ENCODE results near the gene TAS2R8.
"Not testable (repeated sequence)": the region's sequence is repeated elsewhere in the genome, so short reads cannot be mapped to it uniquely, and the experiment has no call there.

The TAS2R8 gene, protein sequence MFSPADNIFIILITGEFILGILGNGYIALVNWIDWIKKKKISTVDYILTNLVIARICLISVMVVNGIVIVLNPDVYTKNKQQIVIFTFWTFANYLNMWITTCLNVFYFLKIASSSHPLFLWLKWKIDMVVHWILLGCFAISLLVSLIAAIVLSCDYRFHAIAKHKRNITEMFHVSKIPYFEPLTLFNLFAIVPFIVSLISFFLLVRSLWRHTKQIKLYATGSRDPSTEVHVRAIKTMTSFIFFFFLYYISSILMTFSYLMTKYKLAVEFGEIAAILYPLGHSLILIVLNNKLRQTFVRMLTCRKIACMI

DNA sequence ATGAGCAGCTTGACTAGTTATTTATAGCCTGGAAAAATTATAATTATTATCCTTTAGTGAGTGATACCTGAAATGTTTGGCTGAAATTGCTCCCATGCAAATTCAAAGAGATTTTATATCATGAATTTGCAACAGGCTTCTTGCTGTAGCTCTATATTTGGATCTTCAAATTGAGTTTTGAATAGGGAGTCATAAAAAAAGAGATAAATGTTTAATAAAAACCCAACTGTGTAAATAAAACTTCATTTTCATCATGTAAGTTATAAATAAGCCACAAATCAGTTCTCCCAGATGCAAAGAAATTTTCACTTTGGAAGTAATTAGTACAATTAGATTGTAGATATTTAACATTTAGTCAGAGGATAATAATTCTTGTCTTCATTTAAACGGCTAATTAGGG lies at the start of gene TAS2R8:
Gene TAS2R8, minus strand, starts transcription at position 101 of the 400 bp plus-strand sequence. CDS start 306 bp downstream, outside the sequence.
- DNase-seq, result no peak

DNA sequence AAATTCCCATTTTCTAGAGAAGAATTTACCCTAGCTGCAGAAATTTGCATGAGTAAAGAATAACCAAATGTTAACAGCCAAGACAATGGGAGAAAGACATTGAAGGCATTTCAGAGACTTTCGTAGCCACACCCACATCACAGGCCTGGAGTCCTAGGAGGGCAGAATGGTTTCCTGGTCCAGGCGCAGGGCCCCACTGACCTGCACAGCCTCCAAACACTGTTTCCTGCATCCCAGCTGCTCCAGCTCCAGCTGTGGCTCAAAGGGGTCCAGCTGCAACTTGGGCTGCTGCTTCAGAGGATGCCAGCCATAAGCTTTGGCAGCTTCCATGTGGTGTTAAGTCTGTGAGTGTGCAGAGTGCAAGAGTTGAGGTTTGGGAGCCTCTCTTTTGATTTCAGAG lies 48.7 kb upstream of the TAS2R8 start:
- no peak for DNase-seq

DNA sequence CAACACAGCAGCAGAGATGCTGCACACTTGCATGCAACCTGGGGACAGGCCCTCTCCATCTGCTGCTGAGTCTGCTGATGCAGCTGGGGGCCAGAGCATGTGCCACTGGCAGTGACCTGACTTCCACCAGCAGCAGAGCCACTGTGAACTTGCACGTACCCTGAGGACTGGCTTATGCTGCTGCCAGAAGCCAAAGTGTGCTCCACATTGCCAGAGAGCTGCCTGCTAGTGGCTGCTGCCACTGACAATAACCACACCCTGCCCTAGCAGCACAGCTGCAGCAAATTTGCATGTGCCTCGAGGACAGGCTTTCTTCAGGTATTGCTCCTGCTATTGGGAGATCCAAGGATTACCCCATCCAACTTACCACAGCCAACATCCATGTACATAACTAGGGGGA lies 46.7 kb upstream of the TAS2R8 start:
- no peak for DNase-seq

DNA sequence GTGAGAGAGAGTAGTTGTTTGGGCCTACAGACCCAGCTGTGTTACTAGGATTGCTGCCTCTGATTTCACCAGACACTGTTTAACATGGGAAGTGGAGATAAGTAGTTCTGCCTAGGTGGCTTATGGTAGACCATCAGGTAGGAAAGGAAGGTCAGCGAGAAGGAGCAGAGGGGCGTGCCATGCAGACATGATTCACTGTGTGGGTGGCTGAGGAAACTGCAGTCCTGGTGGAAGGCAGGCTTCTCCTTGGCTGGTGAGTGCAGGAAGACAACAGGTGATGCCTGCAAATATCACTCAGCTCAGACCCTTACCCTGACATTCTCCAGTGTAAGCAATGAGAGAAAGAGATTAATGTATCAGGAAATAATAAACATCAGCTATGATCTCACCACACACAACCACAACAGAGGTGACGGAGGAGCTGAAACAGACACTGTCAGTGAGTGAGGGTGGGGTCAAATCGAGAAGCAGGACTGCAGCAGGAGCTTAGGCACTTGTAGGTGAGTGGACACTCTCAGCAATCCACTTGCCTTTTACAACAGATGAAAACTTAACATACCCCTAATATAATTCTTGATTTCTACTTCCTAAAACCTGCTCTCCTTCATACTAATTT lies 44.3 kb upstream of the TAS2R8 start:
- DNase-seq, result no peak

DNA sequence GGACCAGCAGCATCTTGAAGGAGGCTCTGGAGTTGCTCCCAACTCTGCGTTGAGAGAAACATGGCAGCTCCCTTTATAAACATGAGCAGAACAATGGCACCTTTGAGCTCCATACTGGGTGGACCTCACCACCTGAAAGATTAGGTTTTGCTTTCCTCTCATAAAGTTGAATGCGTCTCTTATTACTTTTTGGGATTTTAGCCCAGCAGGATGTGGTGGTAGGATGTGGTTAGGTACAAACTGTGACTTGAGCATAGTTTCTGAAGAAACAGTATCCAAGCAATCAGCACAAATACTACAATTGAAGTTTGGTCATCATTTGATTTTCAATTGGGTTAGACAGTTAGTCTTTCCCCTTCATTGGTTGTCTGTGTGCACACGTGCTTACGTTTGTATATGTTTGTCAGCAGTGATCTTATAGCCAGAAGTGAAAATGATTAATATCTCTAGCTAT lies 42.4 kb upstream of the TAS2R8 start, which contains the start of gene PRR4:
Gene PRR4, minus strand, starts transcription at position 51 of the 454 bp plus-strand sequence. Its CDS starts 38 bp downstream, at position 13.
- DNase-seq, result no peak

DNA sequence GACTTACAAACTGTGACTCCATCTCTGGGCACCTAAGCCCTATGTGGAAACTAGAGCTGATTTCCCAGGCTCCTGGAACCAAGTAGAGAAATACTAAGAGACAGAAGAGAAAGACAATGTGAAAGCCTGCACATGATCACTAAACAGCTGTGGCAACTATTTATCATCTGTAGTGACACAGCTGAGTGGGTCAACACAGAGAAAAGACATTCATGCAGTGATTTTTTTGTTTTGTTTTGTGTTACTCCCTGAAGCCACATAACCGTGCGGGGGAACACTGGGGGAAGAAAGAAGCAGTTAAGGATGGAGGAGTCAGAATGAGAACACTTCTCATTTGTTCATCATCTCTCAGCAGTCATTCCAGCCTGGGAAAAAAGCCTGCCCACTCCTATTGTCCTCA lies 40.7 kb upstream of the TAS2R8 start:
- DNase-seq, result no peak

DNA sequence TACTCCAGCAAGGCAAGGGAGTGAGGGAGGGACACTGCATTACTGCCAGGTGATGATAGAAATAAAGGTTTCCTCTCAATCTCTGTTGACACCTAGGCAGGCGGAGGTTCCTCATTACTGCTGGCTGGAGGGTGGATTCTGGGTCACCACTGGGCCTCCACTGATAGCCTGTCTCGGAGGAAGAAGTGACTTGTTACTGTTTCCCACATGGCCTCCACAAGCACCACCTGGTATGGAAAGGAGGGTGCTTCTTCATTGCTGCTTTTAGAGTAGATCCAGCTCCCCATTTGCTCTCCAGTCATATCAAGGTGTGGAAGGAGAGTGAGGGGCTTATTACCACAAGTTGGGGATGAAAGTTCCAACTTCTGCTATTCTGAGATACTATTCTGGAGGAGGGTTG lies 35.8 kb upstream of the TAS2R8 start:
- no peak for DNase-seq

DNA sequence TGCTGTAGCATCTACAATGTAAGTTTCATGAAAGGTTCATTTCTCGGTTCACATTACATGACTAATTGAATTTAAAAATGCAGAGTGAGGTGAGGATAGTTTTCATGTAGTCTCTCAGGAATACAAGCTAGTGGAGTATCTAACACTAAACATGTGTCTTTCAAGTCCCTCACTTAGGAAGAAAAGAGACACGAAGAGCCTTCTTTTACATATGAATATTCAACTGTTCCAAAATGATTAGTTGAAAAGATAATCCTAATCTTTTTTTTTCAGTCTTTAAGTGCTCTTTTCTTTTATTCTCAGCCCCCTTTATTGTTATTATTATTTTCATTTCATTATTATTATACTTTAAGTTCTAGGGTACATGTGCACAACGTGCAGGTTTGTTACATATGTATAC lies 31.4 kb upstream of the TAS2R8 start:
- DNase-seq, result no peak

DNA sequence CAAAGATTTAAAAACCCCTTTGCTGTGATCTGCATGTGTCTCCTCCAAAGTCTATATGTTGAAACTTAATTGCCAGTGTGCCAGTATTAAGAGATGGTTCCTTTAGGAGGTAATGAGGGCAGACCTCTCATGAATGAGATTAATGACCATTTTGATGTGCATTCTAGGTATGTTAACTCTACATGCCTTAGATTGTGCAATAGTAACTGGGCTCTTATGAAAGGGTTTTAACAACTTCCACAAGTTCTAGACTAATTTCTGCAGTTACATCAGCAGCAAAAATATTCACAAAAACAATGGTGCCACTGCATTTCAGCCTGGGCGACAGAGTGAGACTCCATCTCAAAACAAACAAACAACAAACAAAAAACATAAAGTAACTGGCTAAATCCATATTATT lies 22.9 kb upstream of the TAS2R8 start:
- DNase-seq, result no peak

DNA sequence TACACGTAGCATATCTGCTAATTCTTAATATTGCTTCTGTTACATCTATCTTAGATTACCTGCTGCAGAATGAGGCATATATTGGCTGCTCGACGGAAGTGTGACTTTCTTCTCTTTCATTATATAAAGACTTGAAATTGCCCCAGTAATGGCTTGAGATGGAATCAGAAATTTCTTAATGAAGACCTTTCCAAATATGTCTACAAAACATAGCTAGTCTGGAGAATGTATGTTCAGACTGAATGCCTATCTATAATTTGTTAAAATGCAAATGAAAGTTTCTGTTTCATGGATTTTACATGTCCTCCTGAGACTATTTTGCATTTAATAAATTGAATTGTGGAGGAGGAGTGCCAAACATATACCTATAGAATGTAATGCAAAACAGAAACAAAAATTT lies 19.2 kb upstream of the TAS2R8 start, which contains the start of gene TAS2R10:
Gene TAS2R10, minus strand, starts transcription at position 101 of the 400 bp plus-strand sequence. Its CDS starts 89 bp downstream, at position 12.
- no peak for DNase-seq

DNA sequence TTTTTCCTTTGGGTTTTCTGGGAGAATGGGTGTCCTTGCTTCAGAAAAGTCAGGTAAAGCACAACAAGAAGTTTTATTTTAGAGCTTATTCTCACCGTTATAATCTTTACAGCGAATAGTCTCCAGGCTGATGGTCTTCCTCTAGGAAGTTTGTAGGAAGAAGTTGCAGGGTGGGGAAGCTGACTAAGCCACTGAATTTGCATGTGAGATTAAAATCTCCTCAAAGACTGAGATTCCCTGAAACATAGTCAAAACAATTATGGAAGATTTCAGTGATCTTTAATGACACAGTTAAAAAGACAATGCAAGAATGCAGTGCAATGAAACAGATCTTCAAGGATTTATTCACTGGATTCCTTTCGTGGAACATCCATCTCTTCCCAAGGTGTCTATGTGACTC lies 17.9 kb upstream of the TAS2R8 start:
- no peak for DNase-seq

DNA sequence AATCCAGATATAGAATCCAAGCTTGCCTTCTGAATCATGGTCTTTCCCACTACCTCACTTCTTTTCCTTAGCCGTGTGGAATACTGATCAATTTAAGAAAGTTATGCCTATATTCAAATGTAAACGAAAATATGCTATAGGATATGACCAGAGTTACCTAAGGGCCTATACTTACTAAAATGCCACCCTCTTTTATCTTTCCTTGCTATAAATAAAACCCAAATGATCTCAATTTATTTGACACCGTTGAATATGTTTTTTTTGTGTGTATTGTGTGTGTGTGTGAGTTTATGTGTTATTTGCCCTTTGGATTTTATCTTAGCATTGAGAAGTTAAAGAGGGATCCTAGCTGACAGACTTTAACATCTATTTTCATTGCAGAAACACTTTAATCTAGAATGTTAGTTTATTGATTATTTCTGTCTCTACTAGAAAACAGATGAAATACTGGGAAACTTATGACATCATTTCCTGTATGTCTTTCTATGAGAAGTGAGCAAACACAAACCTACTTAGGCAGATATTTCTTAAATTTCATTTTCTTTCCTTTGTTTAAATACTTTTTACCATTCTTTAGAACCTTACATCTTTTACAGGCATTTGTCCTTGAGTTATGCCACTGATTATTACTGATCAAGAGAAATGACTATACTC lies 4.9 kb upstream of the TAS2R8 start:
- no peak for DNase-seq

DNA sequence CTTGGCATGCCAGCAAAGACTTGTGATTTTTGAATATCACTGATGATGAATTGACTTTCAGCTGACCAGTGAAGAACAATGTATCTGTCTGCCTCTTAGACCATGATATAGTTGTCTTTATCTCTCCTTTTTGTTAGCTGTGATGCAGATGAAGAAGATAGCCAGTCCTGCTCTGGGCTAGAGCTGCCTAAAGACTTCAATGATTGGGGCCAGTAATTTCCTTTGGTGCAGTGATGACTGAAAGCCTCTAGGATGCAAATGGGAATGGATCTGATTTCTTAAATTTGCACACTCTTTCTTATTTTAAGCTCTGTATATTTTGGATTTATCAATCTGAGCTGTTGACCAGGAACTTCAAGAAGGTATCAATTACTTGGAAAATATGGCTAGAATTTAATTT lies 3.0 kb upstream of the TAS2R8 start, which contains the start of gene TAS2R9:
Gene TAS2R9, minus strand, starts transcription at position 101 of the 400 bp plus-strand sequence. Its CDS starts 93 bp downstream, at position 8.
- DNase-seq, result no peak

DNA sequence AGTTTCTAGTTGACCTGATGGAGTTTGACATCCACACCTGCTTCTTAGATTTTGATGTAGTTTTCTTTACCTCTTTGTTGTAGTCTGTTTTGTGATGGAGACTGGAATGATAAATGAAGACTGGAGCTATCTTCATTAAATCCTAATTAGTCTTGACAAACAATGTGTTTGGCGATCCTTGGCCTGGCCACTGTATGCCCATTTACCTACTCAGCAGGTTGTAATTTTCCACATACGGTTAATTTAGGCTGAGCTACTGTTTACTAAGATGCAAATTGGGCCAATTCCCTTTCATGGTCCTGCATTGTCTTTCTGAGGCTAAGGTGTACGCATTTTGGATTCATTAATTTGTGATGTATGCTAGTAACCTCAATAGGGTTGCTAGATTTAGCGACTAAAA lies 4.5 kb downstream of the TAS2R8 start, which contains the start of gene TAS2R7:
Gene TAS2R7, minus strand, starts transcription at position 41 of the 400 bp plus-strand sequence. CDS start 57 bp downstream, outside the sequence.
- DNase-seq, result no peak

DNA sequence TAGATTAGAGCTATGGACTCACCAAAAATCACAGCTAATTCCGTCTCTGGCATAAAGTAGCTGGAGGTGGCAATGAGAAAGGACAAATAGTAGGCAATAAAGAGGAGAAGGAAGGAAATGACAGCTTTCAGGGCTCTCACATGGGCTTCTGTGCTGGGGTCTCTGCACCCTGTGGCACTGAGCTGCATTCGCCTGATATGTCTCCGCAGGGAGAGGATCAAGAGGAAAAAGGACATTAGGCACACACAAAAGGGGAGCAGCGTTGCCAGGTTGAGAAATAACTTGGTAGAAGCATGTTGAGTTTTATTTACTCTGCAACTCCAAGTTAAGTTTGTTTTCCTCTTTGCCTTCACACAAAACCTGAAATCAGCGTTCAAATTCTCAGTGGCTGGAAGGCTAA lies 5.3 kb downstream of the TAS2R8 start:
- DNase-seq, result no peak

DNA sequence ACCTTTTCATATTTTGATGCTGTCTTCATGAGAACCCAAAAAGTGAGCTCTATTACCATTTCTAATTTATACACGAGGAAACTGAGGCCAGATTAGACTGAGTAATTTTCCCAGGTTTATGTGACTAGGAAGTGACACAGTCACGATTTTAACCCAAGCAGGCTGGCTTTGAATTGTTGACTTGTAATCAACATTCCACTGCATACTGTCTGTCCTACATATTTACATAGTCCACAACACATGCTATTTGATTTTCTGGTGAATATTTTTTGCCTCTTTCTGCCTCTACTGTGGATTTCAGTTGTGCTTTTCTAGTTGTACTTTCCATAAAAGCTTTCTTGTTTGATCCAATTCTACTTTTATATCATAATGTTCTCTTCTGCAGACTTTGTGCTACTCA lies 12.9 kb downstream of the TAS2R8 start:
- no peak for DNase-seq

DNA sequence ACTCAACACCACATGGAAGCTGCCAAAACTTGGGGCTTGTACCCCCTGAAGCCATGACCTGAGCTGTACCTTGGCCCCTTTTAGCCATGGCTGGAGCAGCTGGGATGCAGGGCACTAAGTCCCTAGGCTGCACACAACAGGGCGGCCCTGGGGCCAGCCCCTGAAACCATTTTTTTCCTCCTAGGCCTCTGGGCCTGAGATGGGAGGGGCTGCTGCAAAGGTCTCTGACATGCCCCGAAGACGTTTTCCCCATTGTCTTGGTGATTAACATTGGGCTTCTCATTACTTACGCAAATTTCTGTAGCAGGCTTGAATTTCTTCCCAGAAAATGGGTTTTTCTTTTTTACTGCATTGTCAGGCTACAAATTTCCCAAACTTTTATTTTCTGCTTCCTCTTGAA lies 15.3 kb downstream of the TAS2R8 start:
- DNase-seq, result not testable (repeated sequence)

DNA sequence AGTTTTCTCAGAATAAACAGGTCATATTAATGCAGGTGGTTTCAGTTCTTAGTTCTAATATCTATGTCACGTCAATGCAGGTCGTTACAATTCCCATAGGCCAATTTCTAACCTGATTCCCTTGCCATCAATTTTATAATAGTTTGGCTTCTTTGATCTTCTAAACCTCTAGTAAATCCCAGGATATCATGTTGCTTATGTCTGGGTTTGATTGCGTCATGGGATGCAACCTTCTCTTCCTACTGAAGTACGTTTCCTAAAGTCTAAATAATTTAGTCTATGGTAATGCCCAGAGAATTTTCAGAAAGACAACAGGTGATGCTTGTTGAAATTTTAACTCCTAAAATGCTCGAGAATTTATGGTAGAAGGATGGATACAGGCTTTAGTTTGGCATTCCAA lies 23.8 kb downstream of the TAS2R8 start:
- no peak for DNase-seq

DNA sequence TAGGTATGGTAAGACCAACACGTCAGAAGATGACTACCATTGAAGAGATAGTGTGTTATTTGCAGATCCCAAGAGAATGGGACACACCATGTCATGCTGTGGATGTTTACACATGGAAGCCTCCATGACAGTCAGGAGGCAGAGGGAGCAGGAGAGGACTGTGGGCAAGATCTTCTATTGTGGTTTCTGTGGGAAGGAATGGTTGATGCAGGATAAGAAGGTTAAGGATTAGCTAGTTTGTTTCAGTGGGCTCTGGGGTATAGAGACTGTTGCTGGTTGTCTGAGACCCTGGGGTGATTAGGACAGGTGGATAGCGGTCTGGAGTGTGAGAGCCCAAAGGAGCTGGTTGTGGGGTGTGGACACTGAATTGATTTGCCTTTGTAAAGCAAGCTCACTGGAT lies 28.0 kb downstream of the TAS2R8 start:
- DNase-seq, result no peak

DNA sequence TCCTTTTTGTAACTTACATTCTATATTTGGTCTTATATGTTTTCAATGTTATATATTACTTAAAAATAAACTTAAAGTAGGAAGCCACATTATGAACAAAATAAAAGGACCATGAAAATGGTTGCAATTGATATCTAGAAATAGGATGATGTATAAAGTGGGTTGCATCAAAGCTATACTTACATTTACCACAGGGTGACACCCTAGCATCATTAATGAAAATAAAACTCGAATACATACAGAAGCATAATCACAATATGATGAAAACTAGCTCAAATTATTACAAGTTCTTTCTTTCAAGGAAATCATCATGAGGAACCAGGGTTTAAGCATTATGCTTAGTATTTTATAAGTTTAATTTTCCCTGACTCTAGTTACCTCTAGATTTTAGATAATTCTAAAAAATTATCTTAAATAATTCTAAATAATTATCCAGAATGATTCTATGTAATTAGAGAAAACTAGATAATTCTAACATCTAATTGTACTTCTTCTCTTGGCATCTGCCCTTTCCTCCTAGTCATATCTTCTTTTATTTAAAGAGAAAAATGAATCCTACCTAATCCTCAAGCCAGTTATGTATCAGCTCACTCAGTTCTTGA lies 35.9 kb downstream of the TAS2R8 start:
- peak; percentile 8 for DNase-seq

DNA sequence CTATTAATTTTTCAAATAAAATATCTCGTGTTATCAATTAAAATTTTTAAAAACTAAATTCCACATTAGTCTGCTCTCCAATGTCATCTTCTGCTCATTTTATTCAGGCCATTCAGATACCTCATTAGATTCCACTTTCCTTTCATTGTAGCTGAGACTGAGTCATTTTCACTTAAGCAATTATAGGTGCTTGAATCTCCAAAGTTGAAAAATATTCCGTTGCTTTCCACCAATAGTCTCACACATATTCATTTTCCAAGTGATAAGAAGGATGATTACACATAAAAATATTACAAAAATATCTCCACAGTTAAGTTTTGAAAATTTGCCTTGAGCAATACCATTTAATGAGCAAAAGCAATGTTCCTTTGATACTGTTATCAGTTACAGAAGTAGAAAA lies 47.4 kb downstream of the TAS2R8 start:
- no peak for DNase-seq

DNA sequence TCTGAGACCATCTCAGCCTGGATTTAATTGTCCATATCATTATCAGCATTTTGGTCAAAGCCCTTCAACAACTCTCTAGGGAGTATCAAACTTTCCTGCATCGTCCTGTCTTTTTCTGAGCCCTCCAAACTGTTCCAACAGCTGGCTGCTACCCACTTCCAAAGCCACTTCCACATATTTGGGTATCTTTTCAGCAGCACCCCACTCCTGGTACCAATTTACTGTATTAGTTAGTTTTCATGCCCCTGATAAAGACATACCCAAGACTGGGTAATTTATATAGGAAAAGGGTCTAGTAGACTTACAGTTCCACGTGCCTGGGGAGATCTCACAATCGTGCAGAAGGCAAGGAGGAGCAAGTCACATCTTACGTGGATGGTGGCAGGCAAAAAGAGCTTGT lies 50.9 kb downstream of the TAS2R8 start:
- no peak for DNase-seq
